Stimulated activated CD4-positive, alpha-beta T cell treated with anti-CD3 and anti-CD28 coated beads, TNF-alpha, amount 100 ng/mL, for 4 hours (primary cell): ENCODE results near the gene ADIPOQ.
"Not testable (repeated sequence)": the region's sequence is repeated elsewhere in the genome, so short reads cannot be mapped to it uniquely, and the experiment has no call there.

Experiments
- DNase-seq, 3 experiments: peaks; one replicate each; pipeline ENCODE4 v3.0.0-alpha.2; 2020; ENCODE audit warnings: low read depth in 3 of 3

Gene ADIPOQ

GRCh38 chr3:186870421-186871201, 28.1 kb downstream of the ADIPOQ start:
- DNase-seq, result no peak

- no peak for DNase-seq
Measured at GRCh38 chr3:186871403-186871924, 29.0 kb downstream of the ADIPOQ start.

GRCh38 chr3:186873796-186874195, 31.3 kb downstream of the ADIPOQ start:
- not testable (repeated sequence) for DNase-seq

DNA sequence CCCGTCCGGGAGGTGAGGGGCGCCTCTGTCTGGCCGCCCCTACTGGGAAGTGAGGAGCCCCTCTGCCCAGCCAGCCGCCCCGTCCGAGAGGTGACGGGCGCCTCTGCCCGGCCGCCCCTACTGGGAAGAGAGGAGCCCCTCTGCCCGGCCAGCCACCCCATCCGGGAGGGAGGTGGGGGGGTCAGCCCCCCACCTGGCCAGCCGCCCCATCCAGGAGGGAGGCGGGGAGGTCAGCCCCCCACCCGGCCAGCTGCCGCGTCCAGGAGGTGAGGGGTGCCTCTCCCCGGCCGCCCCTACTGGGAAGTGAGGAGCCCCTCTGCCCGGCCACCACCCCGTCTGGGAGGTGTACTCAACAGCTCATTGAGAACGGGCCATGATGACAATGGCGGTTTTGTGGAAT, 31.7 kb downstream of the ADIPOQ start:
- not testable (repeated sequence) for DNase-seq

DNA sequence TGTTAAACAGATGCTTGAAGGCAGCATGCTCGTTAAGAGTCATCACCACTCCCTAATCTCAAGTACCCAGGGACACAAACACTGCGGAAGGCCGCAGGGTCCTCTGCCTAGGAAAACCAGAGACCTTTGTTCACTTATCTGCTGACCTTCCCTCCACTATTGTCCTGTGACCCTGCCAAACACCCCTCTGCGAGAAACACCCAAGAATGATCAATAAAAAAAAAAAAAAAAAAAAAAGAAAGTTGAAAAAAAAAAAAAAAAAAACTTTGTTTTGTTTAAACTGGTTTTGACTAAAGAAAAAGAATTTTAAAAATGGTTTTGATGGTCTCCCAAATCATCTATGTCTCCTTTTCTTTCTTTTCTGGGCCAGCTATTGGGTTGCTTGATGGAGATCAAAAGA, 32.3 kb downstream of the ADIPOQ start:
- DNase-seq, result not testable (repeated sequence)

DNA sequence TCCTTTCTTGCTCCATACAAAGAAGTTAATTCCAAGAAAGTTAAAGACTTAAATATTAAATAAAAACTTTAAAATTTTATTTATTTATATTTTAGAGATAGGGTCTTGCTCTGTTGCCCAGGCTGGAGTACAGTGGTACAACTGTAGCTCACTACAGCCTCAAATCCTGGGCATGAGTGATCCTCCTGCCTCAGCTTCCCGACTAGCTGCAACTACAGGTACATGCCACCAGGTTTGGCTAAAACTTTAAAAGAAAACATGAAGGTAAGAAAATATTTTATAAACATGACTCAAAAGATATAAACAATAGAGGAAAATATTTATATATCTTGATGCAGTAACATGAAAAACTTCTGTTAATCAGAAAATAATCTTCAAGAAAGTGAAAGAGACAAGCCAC, 33.2 kb downstream of the ADIPOQ start:
- no peak for DNase-seq

DNA sequence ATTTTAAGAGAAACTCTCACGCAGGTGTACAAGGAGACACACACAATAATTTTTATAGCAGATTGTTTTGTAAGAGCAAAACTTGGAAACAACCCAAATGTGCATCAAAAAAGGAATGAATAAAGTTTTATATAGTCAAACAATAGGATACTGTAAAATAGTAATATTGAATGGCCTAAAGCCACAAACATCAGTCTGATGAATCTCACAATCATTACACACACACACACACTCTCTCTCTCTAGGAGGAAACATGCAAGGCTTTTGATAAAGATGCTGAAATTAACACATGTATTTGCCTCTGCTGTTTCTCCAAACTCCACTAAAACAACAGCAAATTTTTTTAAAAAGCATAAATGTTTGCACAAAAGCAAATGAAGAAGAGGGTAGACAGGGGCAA, 37.3 kb downstream of the ADIPOQ start:
- DNase-seq, result no peak

GRCh38 chr3:186880406-186880805, 37.9 kb downstream of the ADIPOQ start:
- no peak for DNase-seq

DNA sequence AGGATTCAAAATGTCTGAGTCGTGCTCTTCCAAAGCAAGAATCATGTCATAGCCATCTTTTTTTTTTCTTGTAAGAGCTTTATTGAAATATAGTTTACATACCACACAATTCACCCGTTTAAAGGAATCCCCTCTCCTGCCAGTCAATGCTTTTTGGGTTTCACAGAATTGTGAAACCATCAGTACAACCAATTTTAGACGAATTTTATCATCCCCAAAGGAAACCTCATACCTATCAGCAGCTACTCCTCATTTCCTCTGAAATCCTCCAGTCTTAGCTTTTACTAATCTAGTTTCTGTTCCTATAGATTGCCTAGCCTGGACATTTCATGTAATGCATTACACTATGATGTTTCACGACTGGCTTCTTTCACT, 39.6 kb downstream of the ADIPOQ start:
- no peak for DNase-seq

- DNase-seq, result peak; percentile 10 to 33 (median 17)
Measured at GRCh38 chr3:186882881-186883685, 40.6 kb downstream of the ADIPOQ start.

- DNase-seq, result no peak
Measured at GRCh38 chr3:186883686-186884058, 41.2 kb downstream of the ADIPOQ start.

DNA sequence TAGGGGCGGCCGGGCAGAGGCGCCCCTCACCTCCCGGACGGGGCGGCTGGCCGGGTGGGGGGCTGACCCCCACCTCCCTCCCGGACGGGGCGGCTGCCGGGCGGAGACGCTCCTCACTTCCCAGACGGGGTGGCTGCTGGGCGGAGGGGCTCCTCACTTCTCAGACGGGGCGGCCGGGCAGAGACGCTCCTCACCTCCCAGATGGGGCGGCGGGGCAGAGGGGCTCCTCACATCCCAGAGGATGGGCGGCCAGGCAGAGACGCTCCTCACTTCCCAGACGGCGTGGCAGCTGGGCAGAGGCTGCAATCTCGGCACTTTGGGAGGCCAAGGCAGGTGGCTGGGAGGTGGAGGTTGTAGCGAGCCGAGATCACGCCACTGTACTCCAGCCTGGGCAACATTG, 42.4 kb downstream of the ADIPOQ start:
- DNase-seq, result not testable (repeated sequence)

DNA sequence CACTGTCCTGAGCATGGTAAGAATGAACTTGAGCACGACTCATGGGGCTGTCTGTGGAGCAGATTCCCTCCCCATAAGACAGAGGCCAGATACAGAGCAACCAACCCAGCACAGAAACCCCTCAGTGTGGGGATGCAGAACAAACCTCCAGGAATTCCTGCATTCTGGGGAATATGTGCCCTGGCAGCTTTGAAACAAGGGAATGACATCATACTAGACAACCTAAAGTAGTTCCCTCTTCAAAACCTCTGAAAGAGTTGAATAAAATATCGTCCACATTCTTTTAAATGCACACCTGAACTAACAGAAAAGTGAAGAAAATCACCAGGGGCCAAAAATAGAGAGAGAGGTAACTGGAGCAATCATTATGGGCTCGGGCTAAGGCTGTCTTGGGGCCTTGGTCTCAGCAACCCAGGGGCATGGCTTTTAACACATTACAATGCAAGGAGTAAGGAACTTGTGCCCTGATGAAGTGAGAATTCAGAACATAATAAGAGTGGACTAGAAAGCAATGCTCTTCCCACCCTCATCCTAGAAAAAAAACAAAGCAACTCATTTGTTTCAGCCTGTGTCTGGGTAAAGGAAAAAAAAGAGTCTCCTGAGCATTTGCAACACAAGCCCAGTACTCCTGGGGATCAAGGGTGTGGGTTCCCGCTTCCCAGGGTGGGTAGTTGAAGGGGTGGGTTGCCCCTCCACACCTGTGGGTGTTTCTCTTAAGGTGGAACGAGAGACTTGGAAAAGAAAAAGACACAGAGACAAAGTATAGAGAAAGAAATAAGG, 43.9 kb downstream of the ADIPOQ start:
- no peak for DNase-seq

- not testable (repeated sequence) for DNase-seq
Measured at GRCh38 chr3:186887507-186887938, 45.0 kb downstream of the ADIPOQ start.

GRCh38 chr3:186888569-186888968, 46.1 kb downstream of the ADIPOQ start:
- no peak for DNase-seq

DNA sequence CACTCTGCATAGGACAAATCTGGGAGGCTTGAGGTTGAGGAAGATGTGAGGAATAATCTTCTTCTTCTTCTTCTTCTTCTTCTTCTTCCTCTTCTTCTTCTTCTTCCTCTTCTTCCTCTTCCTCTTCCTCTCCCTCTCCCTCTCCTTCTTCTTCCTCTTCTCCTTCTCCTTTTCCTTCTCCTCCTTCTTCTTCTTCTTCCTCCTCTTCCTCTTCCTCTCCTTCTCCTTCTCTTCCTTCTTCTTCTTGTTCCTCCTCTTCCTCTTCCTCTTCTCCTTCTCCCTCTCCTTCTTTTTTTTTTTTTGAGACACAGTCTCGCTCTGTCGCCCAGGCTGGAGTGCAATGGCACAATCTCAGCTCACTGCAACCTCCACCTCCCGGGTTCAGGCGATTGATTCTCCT, 47.2 kb downstream of the ADIPOQ start:
- DNase-seq, result not testable (repeated sequence)

DNA sequence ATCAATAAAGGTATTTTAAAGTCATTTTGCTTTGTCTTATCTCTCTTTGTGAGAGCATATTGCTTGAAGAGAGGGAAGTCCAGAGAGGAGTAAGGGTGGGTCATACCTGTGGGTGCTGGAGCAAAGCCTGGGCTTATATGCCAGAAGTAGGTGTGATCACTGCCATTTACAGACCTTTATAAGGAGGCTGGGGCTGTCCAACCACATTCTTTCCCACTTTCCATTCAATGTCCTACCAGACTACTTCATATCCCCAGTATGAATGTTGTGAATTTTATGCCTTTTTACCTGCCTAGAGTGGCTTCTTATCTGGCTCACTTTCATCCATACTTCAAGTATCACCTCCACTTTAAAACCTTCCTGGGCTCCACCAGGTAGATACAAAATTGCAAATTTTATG, 48.4 kb downstream of the ADIPOQ start:
- no peak for DNase-seq

DNA sequence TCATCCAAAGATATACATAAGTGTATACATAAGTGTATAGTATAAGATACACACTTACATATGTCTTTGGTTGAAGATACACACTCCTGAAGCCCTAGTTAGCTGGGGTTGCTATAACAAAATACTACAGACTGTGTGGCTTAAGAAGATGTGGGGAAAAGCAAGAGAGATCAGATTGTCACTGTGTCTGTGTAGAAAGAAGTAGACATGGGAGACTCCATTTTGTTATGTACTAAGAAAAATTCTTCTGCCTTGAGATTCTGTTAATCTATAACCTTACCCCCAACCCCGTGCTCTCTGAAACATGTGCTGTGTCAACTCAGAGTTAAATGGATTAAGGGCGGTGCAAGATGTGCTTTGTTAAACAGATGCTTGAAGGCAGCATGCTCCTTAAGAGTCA, 50.6 kb downstream of the ADIPOQ start:
- DNase-seq, result not testable (repeated sequence)

DNA sequence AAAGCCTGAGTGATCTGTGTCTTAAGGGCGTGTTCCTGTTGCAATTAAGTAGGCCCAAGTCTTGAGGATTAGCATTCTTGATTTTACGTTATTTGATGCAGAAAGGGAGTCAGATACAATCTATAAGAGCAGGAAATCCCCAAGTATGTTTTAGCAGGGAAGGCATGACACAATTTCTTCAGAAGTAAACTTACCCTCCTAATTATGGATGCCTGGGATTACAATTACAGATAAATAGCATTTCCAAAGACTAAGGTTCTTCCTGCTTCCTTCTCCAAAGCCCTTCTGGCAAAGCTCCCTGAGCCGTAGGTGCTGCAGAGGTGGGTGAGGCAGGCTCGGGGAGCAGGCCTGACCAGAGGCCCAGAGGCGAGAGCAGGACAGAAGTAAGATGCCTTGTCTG, 52.9 kb downstream of the ADIPOQ start:
- no peak for DNase-seq

- no peak for DNase-seq
Measured at GRCh38 chr3:186896006-186896405, 53.5 kb downstream of the ADIPOQ start.

DNA sequence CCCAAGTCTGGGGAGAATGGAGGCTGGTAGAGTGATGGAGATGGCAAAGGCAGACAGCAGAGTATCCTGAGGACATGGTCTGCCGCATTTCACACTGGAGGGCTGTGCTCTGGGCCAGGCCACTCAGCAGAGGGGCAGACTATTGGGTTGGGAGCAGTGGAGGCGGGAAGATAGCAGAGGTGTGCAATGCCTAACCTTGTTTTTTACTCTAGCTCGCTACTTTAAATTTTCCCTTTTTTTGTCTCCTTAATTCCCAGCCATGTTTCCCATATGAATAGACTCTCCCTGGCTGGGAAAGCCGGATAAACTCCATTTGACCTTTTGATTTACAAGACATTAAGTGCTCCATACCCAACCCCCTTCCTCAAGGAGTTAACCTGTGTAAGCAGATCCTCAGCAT, 54.4 kb downstream of the ADIPOQ start:
- no peak for DNase-seq

DNA sequence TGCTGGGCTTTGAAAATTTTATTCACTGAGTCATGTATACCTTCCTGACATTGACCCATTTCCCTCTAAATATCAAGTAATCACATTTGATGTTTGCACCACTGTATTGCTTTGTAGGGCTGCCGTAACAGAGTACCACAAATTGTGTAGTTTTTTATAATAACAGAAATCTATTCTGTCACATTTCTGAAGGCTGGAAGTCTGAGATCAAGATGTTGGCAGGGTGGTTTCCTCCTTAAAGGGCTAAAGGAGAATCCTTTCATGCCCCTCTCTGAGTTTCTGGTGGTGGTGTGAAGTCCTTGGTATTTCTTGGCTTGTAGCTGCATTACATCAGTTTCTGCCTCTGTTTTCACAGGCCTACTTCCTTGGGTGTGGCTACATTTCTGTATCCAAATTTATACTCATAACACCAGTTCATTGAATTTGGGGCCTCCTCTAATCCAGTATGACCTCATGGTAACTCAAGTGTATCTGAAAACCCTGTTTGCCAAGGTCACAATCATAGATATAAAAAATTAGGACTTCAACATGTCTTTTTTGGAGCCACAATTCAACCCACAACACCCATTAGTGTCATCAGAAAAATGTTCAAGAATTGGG, 58.7 kb downstream of the ADIPOQ start:
- DNase-seq, result no peak
